Astrocyte (in vitro differentiated cells and primary cell): ENCODE measurements around the gene UNC5B.

Source experiments
- EZH2 ChIP-seq: IDR thresholded peaks from 2 replicates; pipeline ENCODE4 v1.6.1; 2012; ENCODE audit warnings: mild to moderate bottlenecking, low read length, inconsistent platforms; ENCODE audit not compliant: insufficient read depth
- TF ChIP-seq, protein P1 (sequence below): IDR thresholded peaks from 2 replicates; pipeline ENCODE4 v1.5.1; 2011; ENCODE audit warnings: low read depth, mild to moderate bottlenecking, inconsistent platforms, low read length, moderate library complexity; ENCODE audit not compliant: insufficient read depth

DNA sequence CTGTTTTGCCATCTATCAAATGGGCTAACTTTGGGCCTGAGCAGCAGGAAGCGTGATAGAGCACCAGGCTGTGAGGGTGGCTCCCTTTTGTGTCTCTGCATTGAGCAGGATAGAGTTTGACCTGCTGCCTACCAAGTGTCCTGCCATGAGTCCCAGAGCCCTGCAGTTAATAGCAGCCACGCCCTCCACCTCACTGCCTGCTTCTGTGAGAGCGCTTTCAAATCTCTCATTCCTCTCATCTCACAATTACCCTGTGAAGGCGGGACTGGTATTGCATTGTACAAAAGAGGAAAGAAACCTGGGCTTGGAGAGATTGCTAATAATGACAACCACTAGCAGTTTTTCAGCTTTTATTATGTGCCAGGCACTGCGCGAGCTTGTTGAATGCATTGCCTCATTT is 39.9 kb downstream of the UNC5B start:
- TF ChIP-seq, protein P1, sequence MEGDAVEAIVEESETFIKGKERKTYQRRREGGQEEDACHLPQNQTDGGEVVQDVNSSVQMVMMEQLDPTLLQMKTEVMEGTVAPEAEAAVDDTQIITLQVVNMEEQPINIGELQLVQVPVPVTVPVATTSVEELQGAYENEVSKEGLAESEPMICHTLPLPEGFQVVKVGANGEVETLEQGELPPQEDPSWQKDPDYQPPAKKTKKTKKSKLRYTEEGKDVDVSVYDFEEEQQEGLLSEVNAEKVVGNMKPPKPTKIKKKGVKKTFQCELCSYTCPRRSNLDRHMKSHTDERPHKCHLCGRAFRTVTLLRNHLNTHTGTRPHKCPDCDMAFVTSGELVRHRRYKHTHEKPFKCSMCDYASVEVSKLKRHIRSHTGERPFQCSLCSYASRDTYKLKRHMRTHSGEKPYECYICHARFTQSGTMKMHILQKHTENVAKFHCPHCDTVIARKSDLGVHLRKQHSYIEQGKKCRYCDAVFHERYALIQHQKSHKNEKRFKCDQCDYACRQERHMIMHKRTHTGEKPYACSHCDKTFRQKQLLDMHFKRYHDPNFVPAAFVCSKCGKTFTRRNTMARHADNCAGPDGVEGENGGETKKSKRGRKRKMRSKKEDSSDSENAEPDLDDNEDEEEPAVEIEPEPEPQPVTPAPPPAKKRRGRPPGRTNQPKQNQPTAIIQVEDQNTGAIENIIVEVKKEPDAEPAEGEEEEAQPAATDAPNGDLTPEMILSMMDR, result no peak
- TF ChIP-seq EZH2, result no peak
